OCI-LY7 (cell line): ENCODE data around the gene EIF4E1B.

Source experiments
- EZH2phosphoT487 ChIP-seq: fragments of 200-600 bp; sonication (generic); IDR thresholded peaks from 2 replicates; pipeline ENCODE4 v1.6.1; 2018; ENCODE audit warnings: low read depth, borderline replicate concordance, mild to moderate bottlenecking, mixed run types, antibody characterized with exemption, low read length, moderate library complexity, mixed read lengths
- TF ChIP-seq, protein P1 (sequence below): fragments of 200-600 bp; sonication (generic); conservative IDR thresholded peaks from 2 replicates; pipeline ENCODE4 v1.5.1; 2014; ENCODE audit warnings: mild to moderate bottlenecking, antibody characterized with exemption, low read length, moderate library complexity, mixed read lengths

DNA sequence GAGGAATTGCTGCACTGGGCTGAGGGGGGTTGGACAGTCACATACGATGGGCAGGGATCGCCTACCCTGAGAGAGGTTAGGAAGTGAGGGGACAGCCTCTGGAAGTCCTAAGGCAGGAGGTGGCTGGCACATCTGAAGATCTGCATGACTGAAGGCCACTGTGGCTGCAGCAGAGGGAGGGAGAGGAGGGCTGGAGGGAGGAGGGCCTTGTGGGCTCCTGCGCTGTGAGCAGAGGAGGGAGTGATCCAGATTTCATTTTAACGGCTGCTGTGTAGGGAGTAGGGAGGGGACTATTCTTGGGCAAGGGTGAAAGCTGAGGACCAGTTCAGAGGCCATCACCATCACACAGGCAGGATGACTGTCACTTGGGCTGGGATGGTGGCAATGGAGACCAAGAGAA is 7.1 kb downstream of the EIF4E1B start:
- TF ChIP-seq, protein P1, sequence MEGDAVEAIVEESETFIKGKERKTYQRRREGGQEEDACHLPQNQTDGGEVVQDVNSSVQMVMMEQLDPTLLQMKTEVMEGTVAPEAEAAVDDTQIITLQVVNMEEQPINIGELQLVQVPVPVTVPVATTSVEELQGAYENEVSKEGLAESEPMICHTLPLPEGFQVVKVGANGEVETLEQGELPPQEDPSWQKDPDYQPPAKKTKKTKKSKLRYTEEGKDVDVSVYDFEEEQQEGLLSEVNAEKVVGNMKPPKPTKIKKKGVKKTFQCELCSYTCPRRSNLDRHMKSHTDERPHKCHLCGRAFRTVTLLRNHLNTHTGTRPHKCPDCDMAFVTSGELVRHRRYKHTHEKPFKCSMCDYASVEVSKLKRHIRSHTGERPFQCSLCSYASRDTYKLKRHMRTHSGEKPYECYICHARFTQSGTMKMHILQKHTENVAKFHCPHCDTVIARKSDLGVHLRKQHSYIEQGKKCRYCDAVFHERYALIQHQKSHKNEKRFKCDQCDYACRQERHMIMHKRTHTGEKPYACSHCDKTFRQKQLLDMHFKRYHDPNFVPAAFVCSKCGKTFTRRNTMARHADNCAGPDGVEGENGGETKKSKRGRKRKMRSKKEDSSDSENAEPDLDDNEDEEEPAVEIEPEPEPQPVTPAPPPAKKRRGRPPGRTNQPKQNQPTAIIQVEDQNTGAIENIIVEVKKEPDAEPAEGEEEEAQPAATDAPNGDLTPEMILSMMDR: no peak
- TF ChIP-seq EZH2phosphoT487: no peak
